T1000 (cell line): ENCODE results near the gene MOB3B.
A peak's percentile ranks its signal among the peaks of the same experiment; 100 is the strongest.

ENCODE experiments used
- DNase-seq: peaks from one replicate; lab custom pipeline; 2025; ENCODE audit warnings: mixed read lengths; lab: John Stamatoyannopoulos, UW

MOB3B gene

GRCh38 chr9:27541740-27542139 lies 12.1 kb upstream of the MOB3B start:
- DNase-seq, result no peak

- no peak for DNase-seq
Measured at GRCh38 chr9:27540502-27540901, 10.9 kb upstream of the MOB3B start.

- no peak for DNase-seq
Measured at GRCh38 chr9:27539479-27540441, 10.1 kb upstream of the MOB3B start.

GRCh38 chr9:27538647-27539046 lies 9.0 kb upstream of the MOB3B start:
- DNase-seq, result no peak

- no peak for DNase-seq
Measured at GRCh38 chr9:27537756-27538155, 8.1 kb upstream of the MOB3B start.

- DNase-seq, result no peak
Measured at GRCh38 chr9:27537027-27537435, 7.4 kb upstream of the MOB3B start.

- DNase-seq, result no peak
Measured at GRCh38 chr9:27536168-27536567, 6.6 kb upstream of the MOB3B start.

GRCh38 chr9:27535701-27536118 lies 6.1 kb upstream of the MOB3B start:
- no peak for DNase-seq

- no peak for DNase-seq
Measured at GRCh38 chr9:27534658-27535209, 5.1 kb upstream of the MOB3B start.

- DNase-seq, result no peak
Measured at GRCh38 chr9:27534131-27534530, 4.5 kb upstream of the MOB3B start.

- DNase-seq, result no peak
Measured at GRCh38 chr9:27533311-27533710, 3.7 kb upstream of the MOB3B start.

- no peak for DNase-seq
Measured at GRCh38 chr9:27532046-27532445, 2.4 kb upstream of the MOB3B start.

GRCh38 chr9:27530915-27531755 lies 1.5 kb upstream of the MOB3B start:
- no peak for DNase-seq

GRCh38 chr9:27528886-27529315 lies 713 bp downstream of the MOB3B start:
- no peak for DNase-seq

GRCh38 chr9:27528076-27528885 lies 1.3 kb downstream of the MOB3B start:
- no peak for DNase-seq

GRCh38 chr9:27527702-27528075 lies 1.9 kb downstream of the MOB3B start:
- no peak for DNase-seq

GRCh38 chr9:27524236-27524635 lies 5.4 kb downstream of the MOB3B start, which contains the start of gene IFNK:
Gene IFNK, plus strand, starts transcription at chr9:27524290. Its CDS starts 47 bp downstream, at chr9:27524337.
- no peak for DNase-seq

GRCh38 chr9:27523141-27523540 lies 6.5 kb downstream of the MOB3B start:
- no peak for DNase-seq

GRCh38 chr9:27520986-27521385 lies 8.6 kb downstream of the MOB3B start:
- DNase-seq, result no peak

GRCh38 chr9:27519466-27520465 lies 9.8 kb downstream of the MOB3B start:
- DNase-seq, result peak; percentile 25
